ENCODE results near the gene AQP11.
"Not testable (repeated sequence)": the region's sequence is repeated elsewhere in the genome, so short reads cannot be mapped to it uniquely, and the experiment has no call there.

Gene AQP11

GRCh38 chr11:77561257-77561656 lies 28.5 kb upstream of the AQP11 start:
- Histone ChIP-seq H3K4me3 (ENCODE audit: low read depth, low read length) (no peak overlapping the region), H3K9me3 (ENCODE audit: control insufficient read depth, insufficient read depth, low read depth, low read length) (no peaks in the 10 kb centered on the region), H3K9ac (ENCODE audit: low read length) (no peak overlapping the region), H3K27ac (ENCODE audit: low read depth, low read length) (no peak overlapping the region), H3K4me1 (ENCODE audit: control insufficient read depth, insufficient read depth, low read length) (peaks cover 2% of the 10 kb centered on the region; the same call in 1 of the 2 replicates), H3K27me3 (ENCODE audit: control insufficient read depth, insufficient read depth, low read length) (no peaks in the 10 kb centered on the region), H3K36me3 (ENCODE audit: control insufficient read depth, insufficient read depth, low read length) (no peaks in the 10 kb centered on the region)

GRCh38 chr11:77568306-77568705 lies 21.4 kb upstream of the AQP11 start:
- H3K27ac ChIP-seq (ENCODE audit: low read depth, low read length): no peak overlapping the region
- peaks cover 27% of the 10 kb centered on the region for H3K4me1 ChIP-seq (ENCODE audit: control insufficient read depth, insufficient read depth, low read length)
- H3K9me3 ChIP-seq (ENCODE audit: control insufficient read depth, insufficient read depth, low read depth, low read length): no peaks in the 10 kb centered on the region
- no peaks in the 10 kb centered on the region for H3K36me3 ChIP-seq (ENCODE audit: control insufficient read depth, insufficient read depth, low read length)
- H3K9ac ChIP-seq (ENCODE audit: low read length): no peak overlapping the region
- no peaks in the 10 kb centered on the region for H3K27me3 ChIP-seq (ENCODE audit: control insufficient read depth, insufficient read depth, low read length)
- H3K4me3 ChIP-seq (ENCODE audit: low read depth, low read length): no peak overlapping the region

- Histone ChIP-seq H3K36me3 (ENCODE audit: control insufficient read depth, insufficient read depth, low read length) (no peaks in the 10 kb centered on the region), H3K4me1 (ENCODE audit: control insufficient read depth, insufficient read depth, low read length) (peaks cover 27% of the 10 kb centered on the region), H3K4me3 (ENCODE audit: low read depth, low read length) (no peak overlapping the region), H3K9ac (ENCODE audit: low read length) (no peak overlapping the region), H3K9me3 (ENCODE audit: control insufficient read depth, insufficient read depth, low read depth, low read length) (no peaks in the 10 kb centered on the region), H3K27ac (ENCODE audit: low read depth, low read length) (no peak overlapping the region), H3K27me3 (ENCODE audit: control insufficient read depth, insufficient read depth, low read length) (no peaks in the 10 kb centered on the region)
Observed at GRCh38 chr11:77568916-77569675, 20.7 kb upstream of the AQP11 start.

GRCh38 chr11:77569676-77570070 lies 20.1 kb upstream of the AQP11 start:
- no peak overlapping the region for H3K27ac ChIP-seq (ENCODE audit: low read depth, low read length)
- H3K4me1 ChIP-seq (ENCODE audit: control insufficient read depth, insufficient read depth, low read length): peaks cover 27% of the 10 kb centered on the region
- H3K36me3 ChIP-seq (ENCODE audit: control insufficient read depth, insufficient read depth, low read length): no peaks in the 10 kb centered on the region
- H3K4me3 ChIP-seq (ENCODE audit: low read depth, low read length): no peak overlapping the region
- H3K9ac ChIP-seq (ENCODE audit: low read length): no peak overlapping the region
- H3K27me3 ChIP-seq (ENCODE audit: control insufficient read depth, insufficient read depth, low read length): no peaks in the 10 kb centered on the region
- H3K9me3 ChIP-seq (ENCODE audit: control insufficient read depth, insufficient read depth, low read depth, low read length): no peaks in the 10 kb centered on the region

GRCh38 chr11:77570896-77571295 lies 18.9 kb upstream of the AQP11 start:
- not testable (repeated sequence) for H3K36me3 ChIP-seq (ENCODE audit: control insufficient read depth, insufficient read depth, low read length); H3K9ac ChIP-seq (ENCODE audit: low read length); H3K27ac ChIP-seq (ENCODE audit: low read depth, low read length); H3K27me3 ChIP-seq (ENCODE audit: control insufficient read depth, insufficient read depth, low read length); H3K4me3 ChIP-seq (ENCODE audit: low read depth, low read length); H3K9me3 ChIP-seq (ENCODE audit: control insufficient read depth, insufficient read depth, low read depth, low read length)
- H3K4me1 ChIP-seq (ENCODE audit: control insufficient read depth, insufficient read depth, low read length): peaks cover 27% of the 10 kb centered on the region

- H3K9ac ChIP-seq (ENCODE audit: low read length); H3K27me3 ChIP-seq (ENCODE audit: control insufficient read depth, insufficient read depth, low read length); H3K4me3 ChIP-seq (ENCODE audit: low read depth, low read length); H3K36me3 ChIP-seq (ENCODE audit: control insufficient read depth, insufficient read depth, low read length); H3K27ac ChIP-seq (ENCODE audit: low read depth, low read length): not testable (repeated sequence)
- Histone ChIP-seq H3K4me1 (ENCODE audit: control insufficient read depth, insufficient read depth, low read length) (peaks cover 19% of the 10 kb centered on the region; the same call in 1 of the 2 replicates), H3K9me3 (ENCODE audit: control insufficient read depth, insufficient read depth, low read depth, low read length) (peaks cover 13% of the 10 kb centered on the region)
Observed at GRCh38 chr11:77575428-77575827, 14.3 kb upstream of the AQP11 start.

GRCh38 chr11:77580712-77581337 lies 8.9 kb upstream of the AQP11 start:
- no peak overlapping the region for H3K4me3 ChIP-seq (ENCODE audit: low read depth, low read length)
- no peaks in the 10 kb centered on the region for H3K27me3 ChIP-seq (ENCODE audit: control insufficient read depth, insufficient read depth, low read length)
- no peaks in the 10 kb centered on the region for H3K4me1 ChIP-seq (ENCODE audit: control insufficient read depth, insufficient read depth, low read length)
- no peak overlapping the region for H3K27ac ChIP-seq (ENCODE audit: low read depth, low read length)
- H3K9ac ChIP-seq (ENCODE audit: low read length): no peak overlapping the region
- no peaks in the 10 kb centered on the region for H3K36me3 ChIP-seq (ENCODE audit: control insufficient read depth, insufficient read depth, low read length)
- peaks cover 45% of the 10 kb centered on the region for H3K9me3 ChIP-seq (ENCODE audit: control insufficient read depth, insufficient read depth, low read depth, low read length)

- H3K4me3 ChIP-seq (ENCODE audit: low read depth, low read length): peak overlapping the region; percentile 83
- peak overlapping the region; percentile 63 for H3K9ac ChIP-seq (ENCODE audit: low read length)
- H3K9me3 ChIP-seq (ENCODE audit: control insufficient read depth, insufficient read depth, low read depth, low read length): no peaks in the 10 kb centered on the region; the same call in 1 of the 2 replicates
- H3K36me3 ChIP-seq (ENCODE audit: control insufficient read depth, insufficient read depth, low read length): no peaks in the 10 kb centered on the region
- peaks cover 11% of the 10 kb centered on the region for H3K4me1 ChIP-seq (ENCODE audit: control insufficient read depth, insufficient read depth, low read length)
- H3K27ac ChIP-seq (ENCODE audit: low read depth, low read length): no peak overlapping the region
- peaks cover 16% of the 10 kb centered on the region for H3K27me3 ChIP-seq (ENCODE audit: control insufficient read depth, insufficient read depth, low read length)
Observed at GRCh38 chr11:77589181-77589520, 602 bp upstream of the AQP11 start.

- H3K9ac ChIP-seq (ENCODE audit: low read length): peak overlapping the region; percentile 53
- peaks cover 11% of the 10 kb centered on the region for H3K4me1 ChIP-seq (ENCODE audit: control insufficient read depth, insufficient read depth, low read length)
- no peaks in the 10 kb centered on the region for H3K36me3 ChIP-seq (ENCODE audit: control insufficient read depth, insufficient read depth, low read length)
- peaks cover 16% of the 10 kb centered on the region for H3K27me3 ChIP-seq (ENCODE audit: control insufficient read depth, insufficient read depth, low read length)
- H3K27ac ChIP-seq (ENCODE audit: low read depth, low read length): no peak overlapping the region
- peak overlapping the region; percentile 83 for H3K4me3 ChIP-seq (ENCODE audit: low read depth, low read length)
- no peaks in the 10 kb centered on the region; the same call in 1 of the 2 replicates for H3K9me3 ChIP-seq (ENCODE audit: control insufficient read depth, insufficient read depth, low read depth, low read length)
Observed at GRCh38 chr11:77590194-77590782, 535 bp downstream of the AQP11 start.

GRCh38 chr11:77592727-77593126 lies 3.0 kb downstream of the AQP11 start:
- no peaks in the 10 kb centered on the region for H3K36me3 ChIP-seq (ENCODE audit: control insufficient read depth, insufficient read depth, low read length)
- peaks cover 11% of the 10 kb centered on the region for H3K4me1 ChIP-seq (ENCODE audit: control insufficient read depth, insufficient read depth, low read length)
- no peak overlapping the region for H3K4me3 ChIP-seq (ENCODE audit: low read depth, low read length)

GRCh38 chr11:77593883-77594282 lies 4.1 kb downstream of the AQP11 start:
- Histone ChIP-seq H3K27me3 (ENCODE audit: control insufficient read depth, insufficient read depth, low read length) (peaks cover 16% of the 10 kb centered on the region), H3K4me1 (ENCODE audit: control insufficient read depth, insufficient read depth, low read length) (peaks cover 8% of the 10 kb centered on the region), H3K4me3 (ENCODE audit: low read depth, low read length) (no peak overlapping the region), H3K9me3 (ENCODE audit: control insufficient read depth, insufficient read depth, low read depth, low read length) (no peaks in the 10 kb centered on the region), H3K27ac (ENCODE audit: low read depth, low read length) (no peak overlapping the region), H3K9ac (ENCODE audit: low read length) (no peak overlapping the region), H3K36me3 (ENCODE audit: control insufficient read depth, insufficient read depth, low read length) (no peaks in the 10 kb centered on the region)

More at GRCh38 chr11:77592727-77593126, 3.0 kb downstream of the AQP11 start:
- H3K27ac ChIP-seq (ENCODE audit: low read depth, low read length): no peak overlapping the region
- H3K27me3 ChIP-seq (ENCODE audit: control insufficient read depth, insufficient read depth, low read length): peaks cover 16% of the 10 kb centered on the region
- H3K9ac ChIP-seq (ENCODE audit: low read length): no peak overlapping the region
- no peaks in the 10 kb centered on the region for H3K9me3 ChIP-seq (ENCODE audit: control insufficient read depth, insufficient read depth, low read depth, low read length)
